Measurements from ENCODE around the gene HOXC13. TPM values are rescaled to one million over a fixed set of nuclear protein-coding genes. Genes with fewer than 3 reads are reported as not detected.

HOXC13 gene
- total RNA-seq, 1 experiment from 2014 or later: 5.3 TPM

DNA sequence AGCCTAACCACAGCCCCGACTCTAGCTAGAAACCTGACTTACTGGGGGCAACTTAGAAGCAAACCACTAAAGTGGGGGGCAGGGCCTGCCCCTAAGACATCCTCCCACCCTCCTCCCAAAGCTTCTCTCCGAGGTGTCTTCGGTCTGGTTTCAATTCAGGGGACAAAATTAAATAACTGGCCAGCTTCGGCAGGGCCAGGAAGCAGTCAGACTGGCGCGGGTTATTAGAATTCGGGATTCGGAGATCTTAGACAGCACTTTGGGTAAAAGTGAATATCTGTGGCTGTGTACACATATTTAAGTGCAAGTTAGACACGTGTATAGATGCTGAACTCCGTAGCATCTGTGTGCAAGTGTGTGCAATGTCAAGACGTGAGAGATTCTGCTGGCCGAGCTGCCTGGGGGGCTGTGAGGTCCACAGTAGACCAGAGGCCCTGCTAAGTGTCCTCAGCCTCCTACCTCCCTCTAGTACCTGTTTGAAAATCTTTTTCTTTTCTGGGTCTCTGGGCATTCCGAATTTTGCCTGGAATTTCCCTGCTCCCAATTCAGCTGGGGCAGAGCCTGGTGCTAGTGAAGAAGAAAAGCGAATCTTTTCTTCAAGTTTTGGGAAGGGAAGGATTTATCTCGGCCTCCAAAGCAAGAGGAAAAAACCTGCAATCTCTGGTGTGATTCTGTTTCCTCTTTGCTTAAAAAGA lies 42.3 kb downstream of the HOXC13 start:
- no TSS peak for BruUV-seq (replicated peaks)
- Mint-ChIP-seq H3K4me3 (ENCODE audit: unreplicated experiment) (no peak overlapping the region), H3K4me1 (ENCODE audit: insufficient read depth, unreplicated experiment) (no peaks in the 10 kb centered on the region), H3K9me3 (ENCODE audit: unreplicated experiment) (no peaks in the 10 kb centered on the region), H3K36me3 (ENCODE audit: insufficient read depth, unreplicated experiment) (no peaks in the 10 kb centered on the region), H3K27ac (ENCODE audit: low read depth, unreplicated experiment) (peak overlapping the region; percentile 41), H3K27me3 (ENCODE audit: insufficient read depth, unreplicated experiment) (no peaks in the 10 kb centered on the region)
- TF ChIP-seq, protein P1, sequence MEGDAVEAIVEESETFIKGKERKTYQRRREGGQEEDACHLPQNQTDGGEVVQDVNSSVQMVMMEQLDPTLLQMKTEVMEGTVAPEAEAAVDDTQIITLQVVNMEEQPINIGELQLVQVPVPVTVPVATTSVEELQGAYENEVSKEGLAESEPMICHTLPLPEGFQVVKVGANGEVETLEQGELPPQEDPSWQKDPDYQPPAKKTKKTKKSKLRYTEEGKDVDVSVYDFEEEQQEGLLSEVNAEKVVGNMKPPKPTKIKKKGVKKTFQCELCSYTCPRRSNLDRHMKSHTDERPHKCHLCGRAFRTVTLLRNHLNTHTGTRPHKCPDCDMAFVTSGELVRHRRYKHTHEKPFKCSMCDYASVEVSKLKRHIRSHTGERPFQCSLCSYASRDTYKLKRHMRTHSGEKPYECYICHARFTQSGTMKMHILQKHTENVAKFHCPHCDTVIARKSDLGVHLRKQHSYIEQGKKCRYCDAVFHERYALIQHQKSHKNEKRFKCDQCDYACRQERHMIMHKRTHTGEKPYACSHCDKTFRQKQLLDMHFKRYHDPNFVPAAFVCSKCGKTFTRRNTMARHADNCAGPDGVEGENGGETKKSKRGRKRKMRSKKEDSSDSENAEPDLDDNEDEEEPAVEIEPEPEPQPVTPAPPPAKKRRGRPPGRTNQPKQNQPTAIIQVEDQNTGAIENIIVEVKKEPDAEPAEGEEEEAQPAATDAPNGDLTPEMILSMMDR (IDR thresholded peaks at IDR 0.05; ENCODE audit: unreplicated experiment): no peak
- POLR2A ChIA-PET: no interaction called here
- no peak for DNase-seq (ENCODE audit: unreplicated experiment)
- CTCF ChIA-PET: interaction anchor here (0.5 to 1.5 kb wide), 3 partner anchors 47 to 234 kb away, joined by 3 to 6 read pairs (median 5); no protein-coding TSS in a partner anchor
- intact Hi-C loops (cut with micrococcal nuclease): loop anchor here (10.0 kb wide), 1 partner anchor 186 kb away; no protein-coding TSS in a partner anchor

DNA sequence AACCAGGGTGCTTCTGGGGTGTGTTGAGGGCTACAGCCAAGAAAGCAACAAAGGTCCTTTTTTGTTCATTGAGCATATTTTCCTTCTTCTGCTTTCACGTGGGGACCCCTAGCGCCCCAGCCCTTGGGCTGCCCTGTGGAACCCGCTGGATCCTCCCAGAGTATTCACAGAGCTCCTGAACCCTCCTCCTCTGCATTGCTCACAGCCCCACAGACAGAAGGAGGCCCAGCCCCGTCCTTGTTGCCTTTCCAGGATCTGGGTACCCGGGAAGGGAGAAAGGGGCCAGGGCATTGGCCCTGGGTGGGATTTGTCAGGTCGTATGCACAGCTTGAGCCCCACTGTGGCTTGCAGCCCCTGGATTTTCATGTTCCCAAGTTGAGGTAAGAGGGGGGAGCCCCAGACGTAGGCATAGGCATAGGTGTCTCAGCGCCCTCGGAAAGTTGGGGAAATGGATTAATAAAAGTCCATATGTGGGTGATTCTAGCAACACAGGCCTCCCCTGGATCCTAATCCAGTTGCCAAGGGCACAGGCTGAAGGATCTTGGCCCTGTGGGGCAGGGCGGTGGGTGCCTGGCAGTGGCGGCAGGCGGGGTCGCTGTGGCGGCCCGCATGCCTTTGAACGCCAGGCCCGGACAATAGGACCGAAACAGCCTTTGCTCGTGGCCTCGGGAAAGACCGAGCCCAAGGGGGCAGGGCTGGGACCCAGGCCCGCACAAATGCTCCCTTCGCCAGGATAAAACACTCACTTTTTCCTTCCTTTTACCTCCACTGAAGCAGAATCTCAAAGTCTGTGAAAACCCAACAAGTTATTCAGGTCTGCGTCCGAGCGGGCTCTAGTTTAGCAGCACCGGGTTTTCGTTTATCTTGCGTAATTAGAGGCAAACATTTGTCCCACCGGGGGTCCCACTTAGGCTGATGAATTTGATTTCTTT lies 43.3 kb downstream of the HOXC13 start:
- Mint-ChIP-seq H3K9me3 (ENCODE audit: unreplicated experiment) (no peaks in the 10 kb centered on the region), H3K27ac (ENCODE audit: low read depth, unreplicated experiment) (peak overlapping the region; percentile 41), H3K36me3 (ENCODE audit: insufficient read depth, unreplicated experiment) (no peaks in the 10 kb centered on the region), H3K4me3 (ENCODE audit: unreplicated experiment) (no peak overlapping the region), H3K4me1 (ENCODE audit: insufficient read depth, unreplicated experiment) (no peaks in the 10 kb centered on the region), H3K27me3 (ENCODE audit: insufficient read depth, unreplicated experiment) (no peaks in the 10 kb centered on the region)
- ChIA-PET CTCF (interaction anchor here (0.6 kb wide), 1 partner anchor 229 kb away, joined by 3 read pairs; no protein-coding TSS in a partner anchor), POLR2A (no interaction called here)
- BruUV-seq (replicated peaks): no TSS peak
- TF ChIP-seq, protein P1 (IDR thresholded peaks at IDR 0.05; ENCODE audit: unreplicated experiment): no peak
- DNase-seq (ENCODE audit: unreplicated experiment): no peak
- intact Hi-C loops (cut with micrococcal nuclease): loop anchor here (10.0 kb wide), 1 partner anchor 187 kb away; no protein-coding TSS in a partner anchor

DNA sequence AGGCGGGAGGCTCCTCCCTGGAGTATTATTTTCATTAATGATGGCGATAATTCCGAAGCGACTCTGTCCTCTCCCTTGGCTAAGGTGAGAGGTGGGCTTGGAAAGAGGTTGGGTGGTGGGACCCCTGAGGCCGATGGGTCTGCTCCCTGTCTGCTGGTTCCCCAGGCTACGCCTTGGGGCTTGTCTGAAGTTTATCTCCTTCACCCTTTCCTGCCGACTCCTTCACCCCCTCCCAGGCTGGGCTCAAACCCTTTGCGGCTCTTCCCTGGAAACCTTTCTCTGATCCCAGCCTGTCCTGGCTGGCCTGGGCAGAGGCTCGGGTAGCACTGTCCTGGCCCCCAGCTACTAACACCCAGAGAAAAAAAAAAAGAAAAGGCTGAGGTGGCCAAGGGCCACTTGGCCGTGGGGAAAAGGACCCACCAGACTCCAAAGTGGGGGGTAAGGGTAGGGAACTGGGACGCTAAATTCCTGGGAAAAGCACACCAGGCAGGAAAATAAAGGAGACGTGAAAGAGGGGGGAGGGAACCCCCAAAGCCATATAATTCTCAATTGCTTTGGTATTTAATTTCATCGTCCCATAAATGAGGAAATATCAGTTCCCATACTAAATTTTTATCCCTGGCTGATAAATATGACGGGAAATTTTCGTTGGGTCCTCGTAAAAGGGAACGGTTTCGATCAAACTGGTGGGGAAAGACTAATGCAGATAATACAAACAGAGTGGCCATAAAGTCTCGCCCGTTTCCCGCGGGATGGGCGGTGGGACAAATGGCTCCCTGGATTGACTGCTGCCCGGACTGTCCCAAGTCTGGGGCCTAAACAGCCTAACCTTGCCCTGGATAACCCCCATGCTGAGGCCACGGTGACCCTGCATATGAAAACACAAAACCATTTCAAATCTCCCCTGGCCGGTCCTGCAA lies 44.3 kb downstream of the HOXC13 start:
- TF ChIP-seq, protein P1 (IDR thresholded peaks at IDR 0.05; ENCODE audit: unreplicated experiment): no peak
- intact Hi-C loops (cut with micrococcal nuclease): loop anchor here (10.0 kb wide), 1 partner anchor 188 kb away; no protein-coding TSS in a partner anchor
- no peaks in the 10 kb centered on the region for H3K27me3 Mint-ChIP-seq (ENCODE audit: insufficient read depth, unreplicated experiment)
- no peaks in the 10 kb centered on the region for H3K36me3 Mint-ChIP-seq (ENCODE audit: insufficient read depth, unreplicated experiment)
- no TSS peak for BruUV-seq (replicated peaks)
- no peak overlapping the region for H3K4me3 Mint-ChIP-seq (ENCODE audit: unreplicated experiment)
- H3K9me3 Mint-ChIP-seq (ENCODE audit: unreplicated experiment): no peaks in the 10 kb centered on the region
- POLR2A ChIA-PET: no interaction called here
- no peaks in the 10 kb centered on the region for H3K4me1 Mint-ChIP-seq (ENCODE audit: insufficient read depth, unreplicated experiment)
- H3K27ac Mint-ChIP-seq (ENCODE audit: low read depth, unreplicated experiment): no peak overlapping the region
- no peak for DNase-seq (ENCODE audit: unreplicated experiment)
- CTCF ChIA-PET: interaction anchor here (0.6 kb wide), 1 partner anchor 230 kb away, joined by 3 read pairs; no protein-coding TSS in a partner anchor

All from MCF 10A (cell line).